MM.1S (cell line): Measurements from ENCODE around the gene JPH3.

Experiments used
- CTCF ChIP-seq: fragments of 300-600 bp; sonication (generic); IDR thresholded peaks from 2 replicates; pipeline ENCODE4 v1.5.1; 2016; ENCODE audit warnings: antibody characterized with exemption, low read length, mixed read lengths
- EZH2 ChIP-seq: fragments of 300-600 bp; sonication (generic); optimal IDR thresholded peaks from 2 replicates; pipeline ENCODE3; 2017; ENCODE audit warnings: low read depth, mild to moderate bottlenecking, antibody characterized with exemption, low read length, mixed read lengths
- EZH2phosphoT487 ChIP-seq: fragments of 300-600 bp; sonication (generic); IDR thresholded peaks from 2 replicates; pipeline ENCODE4 v1.6.1; 2018; ENCODE audit warnings: antibody characterized with exemption, low read length

- TF ChIP-seq CTCF (no peak), EZH2 (no peak), EZH2phosphoT487 (no peak)
These were observed 69.5 kb downstream of the JPH3 start for GRCh38 chr16:87671715-87672270.
